GM12878 (cell line): ENCODE results near the gene WBP2NL. TPM values are rescaled to one million over a fixed set of nuclear protein-coding genes. Genes with fewer than 3 reads are reported as not detected.

Experiments
- ATAC-seq: fragments of 200-7000 bp; cut with Tn5 transposase; 3 replicates; pipeline ENCODE4 v1.9.1; 2020; ENCODE audit warnings: mild to moderate bottlenecking, moderate library complexity
- BruUV-seq: library from RNA; stranded (reverse); fragments of 400-500 nt; replicated peaks from 2 replicates; lab custom pipeline; 2021; lab: Mats Ljungman, UMichigan
- CTCF ChIA-PET: fragments of 300-600 bp; sonication (Branson Sonifier 250); formaldehyde crosslinking; extraction: SDS; loops from one replicate; lab custom pipeline; 2021; ENCODE audit warnings: inconsistent platforms; lab: Yijun Ruan, JAX
- POLR2A ChIA-PET: fragments of 350-600 bp; formaldehyde crosslinking; extraction: SDS; loops from one replicate; lab custom pipeline; 2021; ENCODE audit warnings: inconsistent platforms; lab: Charles Lee
- RAD21 ChIA-PET: fragments of 300-600 bp; sonication (Branson Sonifier 250); formaldehyde crosslinking; loops from one replicate; lab custom pipeline; 2023; ENCODE audit warnings: antibody characterized with exemption; ENCODE audit not compliant: unreplicated experiment; lab: Charles Lee
- SMC1A ChIA-PET: fragments of 300-600 bp; sonication (Branson Sonifier 250); formaldehyde crosslinking; loops from one replicate; lab custom pipeline; 2023; ENCODE audit not compliant: unreplicated experiment, uncharacterized antibody; lab: Charles Lee
- DNase-seq: peaks from one replicate; pipeline ENCODE4 v3.0.0-alpha.2; 2011; ENCODE audit warnings: low read depth, low spot score
- FAIRE-seq: peaks from 3 replicates; lab custom pipeline; 2011; peaks lifted over from hg19 to GRCh38; lab: Jason Lieb, UNC
- H2AFZ ChIP-seq: 2 replicates; pipeline ENCODE4 v1.6.0; 2011; ENCODE audit warnings: low read depth, low read length, control low read depth; ENCODE audit not compliant: control insufficient read depth
- H3K27ac ChIP-seq: 2 replicates; pipeline ENCODE4 v1.5.1; 2011; ENCODE audit warnings: control low read depth; ENCODE audit not compliant: control insufficient read depth, insufficient read depth
- H3K27me3 ChIP-seq, 2 experiments: replicated peaks in 1 of 2; 2 replicates each; pipeline versions ENCODE4 v1.6.0 to v1.6.1; 2011; ENCODE audit warnings: low read length in 1 of 2; ENCODE audit not compliant: control insufficient read depth in 2 of 2, insufficient read depth in 2 of 2
- H3K36me3 ChIP-seq, 2 experiments: 2 replicates each; pipeline ENCODE4 v1.5.1; 2011; ENCODE audit warnings: low read length in 1 of 2; ENCODE audit not compliant: control insufficient read depth in 2 of 2, insufficient read depth in 2 of 2
- H3K4me1 ChIP-seq: 2 replicates; pipeline ENCODE4 v1.6.1; 2011; ENCODE audit warnings: mild to moderate bottlenecking, low read length, moderate library complexity, mixed read lengths; ENCODE audit not compliant: control insufficient read depth, insufficient read depth
- H3K4me2 ChIP-seq: 2 replicates; pipeline ENCODE4 v1.6.0; 2011; ENCODE audit warnings: control low read depth; ENCODE audit not compliant: control insufficient read depth, insufficient read depth
- H3K4me3 ChIP-seq: fragments of 200-600 bp; sonication (generic); 2 replicates; pipeline ENCODE4 v1.5.1; 2016
- H3K79me2 ChIP-seq: 2 replicates; pipeline ENCODE4 v1.6.0; 2011; ENCODE audit warnings: low read length; ENCODE audit not compliant: control insufficient read depth, insufficient read depth
- H3K9ac ChIP-seq: 2 replicates; pipeline ENCODE4 v1.8.0; 2011; ENCODE audit warnings: low read length, control low read depth, mixed read lengths; ENCODE audit not compliant: control insufficient read depth, insufficient read depth
- H3K9me3 ChIP-seq: replicated peaks from 3 replicates; pipeline ENCODE4 v1.5.1; 2011; ENCODE audit warnings: mild to moderate bottlenecking, low read length; ENCODE audit not compliant: control insufficient read depth, insufficient read depth
- H4K20me1 ChIP-seq: 2 replicates; pipeline ENCODE4 v1.6.0; 2011; ENCODE audit not compliant: control insufficient read depth, insufficient read depth
- CBX5 ChIP-seq: sonication (generic); IDR thresholded peaks from 2 replicates; pipeline ENCODE4 v1.6.1; 2016; ENCODE audit warnings: low read depth, moderate library complexity, mild to moderate bottlenecking, inconsistent platforms
- CHD1 ChIP-seq: IDR thresholded peaks from 2 replicates; pipeline ENCODE4 v1.6.1; 2012; ENCODE audit warnings: low read depth, low read length, improper control_type of control experiment
- HDAC2 ChIP-seq: fragments of 200-600 bp; sonication (generic); IDR thresholded peaks from 2 replicates; pipeline ENCODE4 v1.6.1; 2017
- MTA2 ChIP-seq: fragments of 450-650 bp; IDR thresholded peaks from 2 replicates; pipeline ENCODE4 v1.6.1; 2016; ENCODE audit warnings: low read depth, mild to moderate bottlenecking, moderate library complexity
- NFYB ChIP-seq: IDR thresholded peaks from 2 replicates; pipeline ENCODE4 v1.6.1; 2011; ENCODE audit warnings: low read depth, mild to moderate bottlenecking, low read length, improper control_type of control experiment, moderate library complexity; ENCODE audit not compliant: insufficient read depth
- POLR2AphosphoS5 ChIP-seq: IDR thresholded peaks from 2 replicates; pipeline ENCODE4 v1.6.1; 2011; ENCODE audit warnings: mild to moderate bottlenecking, low read length, inconsistent platforms
- RCOR1 ChIP-seq: conservative IDR thresholded peaks from 2 replicates; pipeline ENCODE4 v1.6.1; 2012; ENCODE audit warnings: low read depth, low read length, improper control_type of control experiment
- TCF3 ChIP-seq: IDR thresholded peaks from 2 replicates; pipeline ENCODE4 v1.6.1; 2012; ENCODE audit warnings: low read depth, mild to moderate bottlenecking, low read length, borderline replicate concordance; ENCODE audit not compliant: insufficient read depth
- ZNF622 ChIP-seq: fragments of 450-650 bp; IDR thresholded peaks from 2 replicates; pipeline ENCODE4 v1.6.1; 2017; ENCODE audit warnings: mild to moderate bottlenecking, inconsistent platforms
- WGBS: methylation state at CpG from one replicate; pipeline ENCODE4 v1.1.6; 2016; ENCODE audit warnings: low lambda C conversion rate; ENCODE audit not compliant: insufficient replicate concordance, insufficient coverage; ENCODE audit errors: missing lambda C conversion rate; 5-methylcytosine and 5-hydroxymethylcytosine counted together
- in situ Hi-C: fragments of 300-500 bp; cut with MboI; formaldehyde crosslinking; loops from 9 replicates; pipeline ENCODE4 v1.14.3; 2018; ENCODE audit warnings: mixed read lengths
- intact Hi-C: fragments of 100-400 bp; cut with micrococcal nuclease; formaldehyde crosslinking; loops from one replicate; pipeline ENCODE4 v1.14.2; 2022; ENCODE audit not compliant: unreplicated experiment
- polyA plus RNA-seq, 11 experiments: library from polyadenylated mRNA; depleted of rRNA in 4 of 11; unstranded in 6 of 11; stranded (reverse) in 5 of 11; fragments of >200 nt; fragmentation: Nextera tagmentation in 4 of 11; fragmentation: Illumina TruSeq in 1 of 11; extraction: Ambion mirVana in 4 of 11; extraction: Trizol in 1 of 11; gene quantifications; 1 replicate in 1 of 11; 2 replicates in 10 of 11; pipeline versions ENCODE4 v1.2.1 to v1.2.3, GENCODE V29; 2011 to 2016; ENCODE audit warnings: inconsistent platforms in 2 of 11, missing spikeins in 2 of 11, low read depth in 1 of 11
- total RNA-seq, 4 experiments: library from RNA; depleted of rRNA in 3 of 4; stranded (reverse); fragments of >200 nt in 3 of 4; fragmentation: Illumina TruSeq in 1 of 4; extraction: Trizol in 1 of 4; gene quantifications; 2 replicates each; pipeline versions ENCODE4 v1.2.1 to v1.2.3, GENCODE V29; 2013 to 2021
- TF ChIP-seq, protein P1 (sequence below): fragments of 450-650 bp; IDR thresholded peaks from 2 replicates; pipeline ENCODE4 v1.6.1; 2017; ENCODE audit warnings: mild to moderate bottlenecking
- TF ChIP-seq, protein P2 (sequence below): fragments of 150-350 bp; IDR thresholded peaks from 2 replicates; pipeline ENCODE4 v1.6.1; 2014; ENCODE audit warnings: mild to moderate bottlenecking, low read depth, low read length

Gene WBP2NL
- total and polyA plus RNA-seq, 10 of the 15 experiments (the other 5 are each of a cell fraction or from before 2014, with no cell fraction given): 0.46 to 1.9 (median 1.3) TPM

DNA sequence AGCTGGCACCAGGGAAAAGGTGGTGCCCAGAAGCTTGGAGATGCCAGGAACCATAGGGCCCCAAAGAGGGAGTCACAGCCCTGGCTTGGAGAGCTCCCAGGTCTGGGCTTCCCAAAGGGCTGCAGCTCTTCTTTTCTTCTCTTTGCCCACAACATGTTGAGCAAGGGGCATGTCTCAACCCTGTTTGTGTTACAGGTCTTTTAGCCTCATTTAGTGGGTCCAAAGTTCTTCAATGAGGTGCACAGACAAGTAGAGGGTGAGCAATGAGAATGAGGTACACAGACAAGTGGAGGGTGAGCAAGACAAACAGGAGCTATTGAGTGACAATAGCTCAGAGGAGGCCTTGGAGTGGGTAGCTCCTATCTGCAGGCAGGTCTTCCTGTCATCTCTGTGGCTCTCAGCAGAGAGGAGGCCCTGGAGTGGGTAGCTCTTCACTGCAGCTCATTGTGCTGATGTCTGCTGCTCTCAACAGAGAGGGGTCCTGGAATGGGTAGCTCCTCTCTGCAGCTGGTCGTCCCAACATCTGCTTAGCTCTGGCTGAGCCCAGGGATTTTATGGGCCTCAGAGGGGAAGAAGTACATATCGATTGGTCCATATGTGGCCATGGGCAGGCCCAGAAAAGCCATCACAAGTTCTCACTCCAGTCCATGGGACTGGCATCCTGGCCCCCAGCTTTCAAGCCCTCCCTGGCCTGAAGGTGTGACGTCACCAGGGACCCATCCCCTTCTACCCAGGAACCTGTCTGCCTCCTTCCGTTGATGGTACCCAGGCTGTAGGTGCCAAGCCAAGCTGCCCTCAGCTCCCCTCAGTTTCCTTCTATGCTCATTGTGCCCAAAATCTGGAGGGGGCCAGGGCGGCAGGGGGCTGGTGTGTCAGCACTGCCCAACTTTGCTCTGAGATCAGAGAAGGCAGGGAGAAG is 34.9 kb downstream of the WBP2NL start:
- ChIA-PET RAD21 (no interaction called here), CTCF (interaction anchor here (0.9 kb wide), 1 partner anchor 87 kb away, joined by 3 read pairs; the partner anchor contains the start of gene CENPM), SMC1A (interaction anchor here (1.1 to 1.2 kb wide), 3 partner anchors 8 to 14 kb away, joined by 3 to 4 read pairs (median 3); no protein-coding TSS in a partner anchor), POLR2A (no interaction called here)
- Histone ChIP-seq H3K79me2 (no peaks in the 10 kb centered on the region), H2AFZ (no peak overlapping the region), H3K27ac (no peak overlapping the region), H3K4me3 (no peak overlapping the region), H3K36me3 (no peaks in the 10 kb centered on the region), H4K20me1 (no peaks in the 10 kb centered on the region), H3K27me3 (no peaks in the 10 kb centered on the region), H3K9ac (no peak overlapping the region), H3K9me3 (peaks cover 17% of the 10 kb centered on the region; the same call in 2 of the 3 replicates), H3K4me1 (peaks cover 22% of the 10 kb centered on the region), H3K4me2 (no peak overlapping the region)
- WGBS: 93% methylated on average over 5 of the region's 5 CpGs
- DNase-seq: no peak
- BruUV-seq: no TSS peak
- peak; percentile 49 for FAIRE-seq
- no peak for ATAC-seq
- in situ Hi-C loops (no loop called here), intact Hi-C loops (no loop called here)
- TF ChIP-seq NFYB (no peak), CBX5 (peak; percentile 85; the same call in 1 of the 2 replicates)

DNA sequence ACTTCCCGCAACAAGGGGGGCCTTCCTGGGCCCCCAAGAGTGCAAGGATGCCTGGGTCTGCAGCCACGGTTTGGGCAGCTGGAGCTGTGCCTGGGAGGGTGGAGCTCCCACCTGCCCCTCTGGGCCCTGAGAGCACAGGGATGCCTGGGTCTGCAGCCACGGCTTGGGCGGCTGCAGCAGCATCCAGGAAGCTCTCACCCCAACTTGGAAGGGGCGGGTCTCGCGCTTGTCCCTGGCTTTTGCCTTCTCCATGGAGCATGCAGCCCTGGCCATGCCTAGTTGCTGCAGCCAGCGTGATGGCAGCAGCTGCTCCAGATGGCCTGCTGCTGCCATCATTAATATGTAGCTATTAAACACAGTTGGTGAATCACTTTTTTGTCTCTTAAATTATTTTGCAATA is 36.7 kb downstream of the WBP2NL start:
- SMC1A ChIA-PET: no interaction called here
- Histone ChIP-seq H3K9ac (no peak overlapping the region), H2AFZ (no peak overlapping the region), H3K4me3 (no peak overlapping the region), H3K27me3 (no peaks in the 10 kb centered on the region), H3K4me2 (no peak overlapping the region), H3K9me3 (peaks cover 17% of the 10 kb centered on the region; the same call in 2 of the 3 replicates), H3K4me1 (peaks cover 20% of the 10 kb centered on the region), H3K79me2 (no peaks in the 10 kb centered on the region), H4K20me1 (no peaks in the 10 kb centered on the region), H3K27ac (no peak overlapping the region), H3K36me3 (no peaks in the 10 kb centered on the region)
- 86% methylated on average over 8 of the region's 8 CpGs for WGBS
- in situ Hi-C loops: no loop called here
- RAD21 ChIA-PET: no interaction called here
- POLR2A ChIA-PET: interaction anchor here (0.6 kb wide), 1 partner anchor 13 kb away, joined by 3 read pairs; no protein-coding TSS in a partner anchor
- DNase-seq: no peak
- intact Hi-C loops: no loop called here
- no peak for ATAC-seq
- FAIRE-seq: no peak
- no TSS peak for BruUV-seq
- TF ChIP-seq HDAC2 (no peak), CHD1 (no peak), TCF3 (no peak), ZNF622 (no peak), RCOR1 (no peak), POLR2AphosphoS5 (no peak), MTA2 (no peak)
- TF ChIP-seq, protein P1, sequence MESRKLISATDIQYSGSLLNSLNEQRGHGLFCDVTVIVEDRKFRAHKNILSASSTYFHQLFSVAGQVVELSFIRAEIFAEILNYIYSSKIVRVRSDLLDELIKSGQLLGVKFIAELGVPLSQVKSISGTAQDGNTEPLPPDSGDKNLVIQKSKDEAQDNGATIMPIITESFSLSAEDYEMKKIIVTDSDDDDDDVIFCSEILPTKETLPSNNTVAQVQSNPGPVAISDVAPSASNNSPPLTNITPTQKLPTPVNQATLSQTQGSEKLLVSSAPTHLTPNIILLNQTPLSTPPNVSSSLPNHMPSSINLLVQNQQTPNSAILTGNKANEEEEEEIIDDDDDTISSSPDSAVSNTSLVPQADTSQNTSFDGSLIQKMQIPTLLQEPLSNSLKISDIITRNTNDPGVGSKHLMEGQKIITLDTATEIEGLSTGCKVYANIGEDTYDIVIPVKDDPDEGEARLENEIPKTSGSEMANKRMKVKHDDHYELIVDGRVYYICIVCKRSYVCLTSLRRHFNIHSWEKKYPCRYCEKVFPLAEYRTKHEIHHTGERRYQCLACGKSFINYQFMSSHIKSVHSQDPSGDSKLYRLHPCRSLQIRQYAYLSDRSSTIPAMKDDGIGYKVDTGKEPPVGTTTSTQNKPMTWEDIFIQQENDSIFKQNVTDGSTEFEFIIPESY: no peak
- TF ChIP-seq, protein P2, sequence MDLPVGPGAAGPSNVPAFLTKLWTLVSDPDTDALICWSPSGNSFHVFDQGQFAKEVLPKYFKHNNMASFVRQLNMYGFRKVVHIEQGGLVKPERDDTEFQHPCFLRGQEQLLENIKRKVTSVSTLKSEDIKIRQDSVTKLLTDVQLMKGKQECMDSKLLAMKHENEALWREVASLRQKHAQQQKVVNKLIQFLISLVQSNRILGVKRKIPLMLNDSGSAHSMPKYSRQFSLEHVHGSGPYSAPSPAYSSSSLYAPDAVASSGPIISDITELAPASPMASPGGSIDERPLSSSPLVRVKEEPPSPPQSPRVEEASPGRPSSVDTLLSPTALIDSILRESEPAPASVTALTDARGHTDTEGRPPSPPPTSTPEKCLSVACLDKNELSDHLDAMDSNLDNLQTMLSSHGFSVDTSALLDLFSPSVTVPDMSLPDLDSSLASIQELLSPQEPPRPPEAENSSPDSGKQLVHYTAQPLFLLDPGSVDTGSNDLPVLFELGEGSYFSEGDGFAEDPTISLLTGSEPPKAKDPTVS: no peak
- CTCF ChIA-PET: no interaction called here
